ENCODE results near the gene RTL1. TPM values are rescaled to one million over a fixed set of nuclear protein-coding genes. Genes with fewer than 3 reads are reported as not detected.
A peak's percentile ranks its signal among the peaks of the same experiment; 100 is the strongest.

Gene RTL1
- not detected for total RNA-seq
- not detected for polyA plus RNA-seq

DNA sequence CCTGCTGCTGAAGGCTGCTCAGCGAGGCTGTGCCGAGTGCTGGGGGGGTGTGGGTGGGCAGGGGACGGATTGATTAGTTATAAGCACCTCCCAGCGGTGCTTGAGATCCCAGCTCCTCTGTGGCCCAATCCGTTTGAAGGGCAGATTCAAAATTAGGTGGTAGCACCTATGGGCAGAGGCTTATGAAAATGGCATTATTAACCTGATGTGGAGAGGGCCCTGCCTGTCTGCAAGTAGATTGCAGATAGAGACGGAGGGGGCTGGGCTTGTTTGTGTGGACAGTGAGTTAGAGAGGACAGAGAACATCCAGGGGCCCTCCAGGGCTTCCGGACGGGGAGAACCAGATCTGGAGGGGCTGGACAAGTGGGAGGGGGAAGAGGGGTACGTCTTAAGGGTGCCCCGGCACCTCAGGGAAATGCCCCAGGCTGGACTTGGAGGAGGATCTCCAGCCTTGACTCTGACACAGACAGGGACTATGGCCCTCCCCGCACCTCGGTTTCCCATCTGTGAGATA lies at the start of gene RTL1:
RTL1 (minus strand) TSS at position 51 of the 514 bp plus-strand sequence. CDS start 18,934 bp downstream, outside the sequence.
- Mint-ChIP-seq H3K36me3 (no peaks in the 10 kb centered on the region), H3K27ac (no peak within 1 kb of the TSS), H3K4me1 (no peaks in the 10 kb centered on the region), H3K4me3 (no peak within 1 kb of the TSS), H3K27me3 (peaks cover 29 to 31% of the 10 kb centered on the region in 2 donors), H3K9me3 (no peaks in the 10 kb centered on the region)
- H3K4me3 ChIP-seq (ENCODE audit: low read length in 2 of 2): no peak within 1 kb of the TSS
- H3K4me1 ChIP-seq (ENCODE audit: insufficient read depth, low read length): no peaks in the 10 kb centered on the region
- ChIA-PET POLR2A (ENCODE audit: partially characterized antibody) (no interaction called here), CTCF (ENCODE audit: partially characterized antibody) (no interaction called here)
- intact Hi-C loops (cut with micrococcal nuclease): no loop called here
- no peak for DNase-seq
- H3K27ac ChIP-seq (ENCODE audit: low read depth, low read length): no peak within 1 kb of the TSS
- H3K27me3 ChIP-seq (ENCODE audit: insufficient read depth, low read length): no peaks in the 10 kb centered on the region
- no peaks in the 10 kb centered on the region for H3K36me3 ChIP-seq (ENCODE audit: insufficient read depth, low read length)
- no peaks in the 10 kb centered on the region for H3K9me3 ChIP-seq (ENCODE audit: control insufficient read depth in 1 of 2, low read length in 2 of 2)

DNA sequence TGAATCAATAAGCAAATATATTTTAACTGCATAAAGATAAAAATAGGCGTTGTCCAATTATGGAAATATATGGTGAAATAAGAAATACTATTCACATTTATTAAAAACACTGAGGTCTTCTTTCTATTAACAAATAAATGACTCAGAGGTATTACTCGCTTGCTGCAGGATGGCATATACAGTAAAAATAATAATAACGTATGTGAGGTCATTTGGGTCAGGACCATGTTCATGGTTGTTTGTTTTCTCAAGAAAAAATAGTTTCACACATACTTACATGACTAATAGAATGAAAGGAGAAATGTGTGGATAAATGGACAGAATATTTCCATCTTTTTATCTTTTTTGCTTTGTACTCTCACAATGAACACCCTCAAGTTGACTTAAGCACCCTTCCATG lies 46.5 kb upstream of the RTL1 start:
- Mint-ChIP-seq H3K36me3 (no peaks in the 10 kb centered on the region), H3K27ac (no peak overlapping the region), H3K27me3 (peaks cover 4 to 6% of the 10 kb centered on the region in 2 donors), H3K9me3 (peaks cover 0 to 2% (median 0%) of the 10 kb centered on the region in 8 donors), H3K4me1 (no peaks in the 10 kb centered on the region), H3K4me3 (no peak overlapping the region)
- ChIA-PET POLR2A (ENCODE audit: partially characterized antibody) (no interaction called here), CTCF (ENCODE audit: partially characterized antibody) (no interaction called here)
- H3K27me3 ChIP-seq (ENCODE audit: insufficient read depth, low read length): no peaks in the 10 kb centered on the region
- H3K4me3 ChIP-seq (ENCODE audit: low read length in 2 of 2): no peak overlapping the region
- H3K27ac ChIP-seq (ENCODE audit: low read depth, low read length): no peak overlapping the region
- intact Hi-C loops (cut with micrococcal nuclease): no loop called here
- no peaks in the 10 kb centered on the region for H3K36me3 ChIP-seq (ENCODE audit: insufficient read depth, low read length)
- H3K9me3 ChIP-seq (ENCODE audit: control insufficient read depth in 1 of 2, low read length in 2 of 2): no peaks in the 10 kb centered on the region
- H3K4me1 ChIP-seq (ENCODE audit: insufficient read depth, low read length): no peaks in the 10 kb centered on the region
- no peak for DNase-seq

DNA sequence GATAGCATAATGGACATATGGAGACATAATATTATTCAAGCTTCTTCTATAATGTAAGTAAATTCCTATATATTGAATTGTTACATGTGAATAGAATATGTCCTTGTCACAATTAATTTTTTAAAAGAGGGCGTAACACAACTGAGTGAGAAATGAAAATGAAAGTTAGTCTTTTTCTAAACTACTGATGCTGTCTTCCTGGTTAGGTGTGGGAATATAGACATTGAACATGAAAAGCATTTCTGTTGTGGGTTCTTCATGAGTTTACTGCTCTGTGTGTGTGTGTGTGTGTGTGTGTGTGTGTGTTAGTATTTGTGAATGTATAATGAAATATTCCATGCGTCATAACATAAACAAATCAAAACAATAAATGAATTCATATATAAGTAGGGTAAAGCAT lies 40.5 kb upstream of the RTL1 start:
- no peak for DNase-seq
- Histone ChIP-seq H3K4me1 (ENCODE audit: insufficient read depth, low read length) (no peaks in the 10 kb centered on the region), H3K27ac (ENCODE audit: low read depth, low read length) (no peak overlapping the region), H3K27me3 (ENCODE audit: insufficient read depth, low read length) (no peaks in the 10 kb centered on the region), H3K4me3 (ENCODE audit: low read length in 2 of 2) (no peak overlapping the region), H3K9me3 (ENCODE audit: control insufficient read depth in 1 of 2, low read length in 2 of 2) (no peaks in the 10 kb centered on the region), H3K36me3 (ENCODE audit: insufficient read depth, low read length) (no peaks in the 10 kb centered on the region)
- H3K27me3 Mint-ChIP-seq: peaks cover 6 to 7% of the 10 kb centered on the region in 2 donors
- H3K36me3 Mint-ChIP-seq: no peaks in the 10 kb centered on the region
- POLR2A ChIA-PET (ENCODE audit: partially characterized antibody): no interaction called here
- H3K4me1 Mint-ChIP-seq: peaks cover 0 to 11% (median under 1%) of the 10 kb centered on the region in 4 donors
- CTCF ChIA-PET (ENCODE audit: partially characterized antibody): no interaction called here
- H3K27ac Mint-ChIP-seq: no peak overlapping the region
- intact Hi-C loops (cut with micrococcal nuclease): no loop called here
- H3K9me3 Mint-ChIP-seq: peaks cover 0 to 2% (median 0%) of the 10 kb centered on the region in 8 donors
- peak overlapping the region in 2 of 8 donors; percentile 33 to 72 for H3K4me3 Mint-ChIP-seq

DNA sequence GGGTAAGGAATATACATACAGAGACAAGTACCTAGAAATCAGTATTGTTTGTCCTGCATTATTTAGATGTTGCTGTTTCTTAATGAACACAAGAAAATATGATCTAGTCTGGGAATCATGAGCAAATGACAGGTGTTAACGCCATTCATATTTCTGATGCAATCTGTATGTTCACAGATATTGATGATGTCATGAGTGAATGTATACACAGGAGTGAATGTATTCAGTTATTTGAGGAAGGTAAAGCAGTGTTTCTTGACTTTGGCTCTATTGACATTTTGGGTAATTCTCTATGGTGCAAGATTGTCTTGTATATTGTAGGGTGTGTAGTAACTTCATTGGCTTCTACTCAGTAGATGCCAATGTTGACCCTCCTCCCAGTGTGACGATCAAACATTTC lies 26.7 kb upstream of the RTL1 start:
- no peak overlapping the region for H3K27ac Mint-ChIP-seq
- H3K9me3 Mint-ChIP-seq: peaks cover 0 to 32% (median 11%) of the 10 kb centered on the region in 8 donors
- DNase-seq: no peak
- H3K36me3 Mint-ChIP-seq: no peaks in the 10 kb centered on the region
- no peak overlapping the region for H3K4me3 Mint-ChIP-seq
- Histone ChIP-seq H3K4me3 (ENCODE audit: low read length in 2 of 2) (no peak overlapping the region), H3K4me1 (ENCODE audit: insufficient read depth, low read length) (no peaks in the 10 kb centered on the region), H3K36me3 (ENCODE audit: insufficient read depth, low read length) (no peaks in the 10 kb centered on the region), H3K27ac (ENCODE audit: low read depth, low read length) (no peak overlapping the region), H3K27me3 (ENCODE audit: insufficient read depth, low read length) (no peaks in the 10 kb centered on the region), H3K9me3 (ENCODE audit: control insufficient read depth in 1 of 2, low read length in 2 of 2) (no peaks in the 10 kb centered on the region)
- H3K4me1 Mint-ChIP-seq: no peaks in the 10 kb centered on the region
- ChIA-PET POLR2A (ENCODE audit: partially characterized antibody) (no interaction called here), CTCF (ENCODE audit: partially characterized antibody) (no interaction called here)
- intact Hi-C loops (cut with micrococcal nuclease): no loop called here
- peaks cover 4 to 10% of the 10 kb centered on the region in 2 donors for H3K27me3 Mint-ChIP-seq

GRCh38 chr14:100915560-100915959 lies 12.0 kb upstream of the RTL1 start:
- H3K36me3 ChIP-seq (ENCODE audit: insufficient read depth, low read length): no peaks in the 10 kb centered on the region
- H3K27me3 Mint-ChIP-seq: peaks cover 10 to 12% of the 10 kb centered on the region in 2 donors
- CTCF ChIA-PET (ENCODE audit: partially characterized antibody): no interaction called here
- no peak overlapping the region for H3K27ac Mint-ChIP-seq
- no peak overlapping the region for H3K27ac ChIP-seq (ENCODE audit: low read depth, low read length)
- DNase-seq: no peak
- intact Hi-C loops (cut with micrococcal nuclease): no loop called here
- H3K27me3 ChIP-seq (ENCODE audit: insufficient read depth, low read length): no peaks in the 10 kb centered on the region
- no peaks in the 10 kb centered on the region for H3K9me3 Mint-ChIP-seq
- no peak overlapping the region for H3K4me3 ChIP-seq (ENCODE audit: low read length in 2 of 2)
- no peaks in the 10 kb centered on the region for H3K4me1 Mint-ChIP-seq
- no peak overlapping the region for H3K4me3 Mint-ChIP-seq
- H3K9me3 ChIP-seq (ENCODE audit: control insufficient read depth in 1 of 2, low read length in 2 of 2): no peaks in the 10 kb centered on the region
- no peaks in the 10 kb centered on the region for H3K4me1 ChIP-seq (ENCODE audit: insufficient read depth, low read length)
- POLR2A ChIA-PET (ENCODE audit: partially characterized antibody): no interaction called here
- no peaks in the 10 kb centered on the region for H3K36me3 Mint-ChIP-seq

GRCh38 chr14:100914597-100915021 lies 11.1 kb upstream of the RTL1 start:
- H3K27me3 Mint-ChIP-seq: peaks cover 7 to 12% of the 10 kb centered on the region in 2 donors
- no peak overlapping the region for H3K27ac Mint-ChIP-seq
- Histone ChIP-seq H3K4me3 (ENCODE audit: low read length in 2 of 2) (no peak overlapping the region), H3K4me1 (ENCODE audit: insufficient read depth, low read length) (no peaks in the 10 kb centered on the region), H3K27ac (ENCODE audit: low read depth, low read length) (no peak overlapping the region), H3K36me3 (ENCODE audit: insufficient read depth, low read length) (no peaks in the 10 kb centered on the region), H3K27me3 (ENCODE audit: insufficient read depth, low read length) (no peaks in the 10 kb centered on the region), H3K9me3 (ENCODE audit: control insufficient read depth in 1 of 2, low read length in 2 of 2) (no peaks in the 10 kb centered on the region)
- ChIA-PET CTCF (ENCODE audit: partially characterized antibody) (no interaction called here), POLR2A (ENCODE audit: partially characterized antibody) (no interaction called here)
- no peaks in the 10 kb centered on the region for H3K36me3 Mint-ChIP-seq
- H3K4me1 Mint-ChIP-seq: no peaks in the 10 kb centered on the region
- no peak for DNase-seq
- H3K9me3 Mint-ChIP-seq: no peaks in the 10 kb centered on the region
- intact Hi-C loops (cut with micrococcal nuclease): no loop called here
- H3K4me3 Mint-ChIP-seq: no peak overlapping the region

GRCh38 chr14:100911665-100912316 lies 8.3 kb upstream of the RTL1 start:
- Histone ChIP-seq H3K36me3 (ENCODE audit: insufficient read depth, low read length) (no peaks in the 10 kb centered on the region), H3K27me3 (ENCODE audit: insufficient read depth, low read length) (no peaks in the 10 kb centered on the region), H3K4me1 (ENCODE audit: insufficient read depth, low read length) (no peaks in the 10 kb centered on the region), H3K9me3 (ENCODE audit: control insufficient read depth in 1 of 2, low read length in 2 of 2) (no peaks in the 10 kb centered on the region), H3K27ac (ENCODE audit: low read depth, low read length) (no peak overlapping the region), H3K4me3 (ENCODE audit: low read length in 2 of 2) (no peak overlapping the region)
- no peaks in the 10 kb centered on the region for H3K36me3 Mint-ChIP-seq
- CTCF ChIA-PET (ENCODE audit: partially characterized antibody): no interaction called here
- POLR2A ChIA-PET (ENCODE audit: partially characterized antibody): no interaction called here
- H3K9me3 Mint-ChIP-seq: no peaks in the 10 kb centered on the region
- DNase-seq: no peak
- no peak overlapping the region for H3K4me3 Mint-ChIP-seq
- H3K27me3 Mint-ChIP-seq: peaks cover 10% of the 10 kb centered on the region in 2 donors
- intact Hi-C loops (cut with micrococcal nuclease): no loop called here
- H3K27ac Mint-ChIP-seq: no peak overlapping the region
- H3K4me1 Mint-ChIP-seq: no peaks in the 10 kb centered on the region
